ENCODE measurements around the gene FAM43B.

The FAM43B gene

DNA sequence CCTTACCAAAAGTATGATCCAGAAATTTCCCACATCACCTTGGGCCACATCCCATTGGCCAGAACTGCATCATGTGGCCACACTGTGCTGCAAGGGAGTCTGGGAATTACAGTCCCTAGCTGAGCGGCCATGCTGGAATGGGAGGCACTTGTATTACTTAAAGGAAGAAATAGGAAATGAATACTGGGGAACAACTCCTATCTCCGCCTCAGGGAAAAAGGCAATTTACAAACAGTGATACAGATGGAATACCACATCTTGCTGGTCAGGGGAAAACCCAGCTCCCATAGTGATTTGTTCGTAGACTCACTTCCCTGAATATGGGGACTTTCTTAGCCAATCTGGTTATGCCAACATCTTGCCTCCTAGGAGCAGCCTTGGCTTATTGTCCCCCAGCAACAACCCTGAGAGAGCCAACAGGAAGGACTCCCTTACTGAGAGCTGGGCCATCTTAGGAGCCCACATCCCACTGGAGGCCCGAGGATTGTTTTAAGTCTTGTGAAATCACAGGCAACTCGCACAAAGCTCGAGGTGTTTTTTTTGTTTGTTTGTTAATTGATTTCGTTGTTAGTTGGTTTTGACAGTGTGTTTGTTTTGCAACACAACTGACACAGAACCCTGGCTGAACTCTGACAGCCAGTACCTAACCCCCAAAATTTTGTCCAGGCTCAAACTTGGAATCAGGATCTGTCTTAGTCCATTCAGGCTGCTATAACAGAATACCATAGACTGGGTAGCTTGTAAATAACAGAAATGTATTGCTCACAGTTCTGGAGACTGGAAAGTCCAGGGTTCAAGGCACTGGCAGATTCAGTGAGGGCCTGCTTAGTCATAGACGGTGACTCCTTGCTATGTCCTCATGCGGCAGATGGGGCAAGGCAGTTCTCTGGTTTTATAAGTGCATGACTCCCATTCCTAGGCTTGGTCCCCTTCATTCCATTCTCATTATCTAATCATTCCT is 51.4 kb downstream of the FAM43B start:
- H3K27ac ChIP-seq = no peak overlapping the region
- no peak overlapping the region for H3K4me3 ChIP-seq
- no peak for TF ChIP-seq CTCF (IDR thresholded peaks at IDR 0.05)
- no peaks in the 10 kb centered on the region for H3K9me3 ChIP-seq
- DNase-seq = no peak
- no peaks in the 10 kb centered on the region for H3K4me1 ChIP-seq
- no peaks in the 10 kb centered on the region for H3K36me3 ChIP-seq
- intact Hi-C loops (cut with DNase I; ENCODE audit: low total_unique reads) = loop anchor here (1.0 kb wide), 1 partner anchor 45 kb away; no protein-coding TSS in a partner anchor
- H3K27me3 ChIP-seq = peaks cover 0 to 15% of the 10 kb centered on the region in 2 donors

Measured in tibial artery (tissue), 4 donors.